Lower leg skin (tissue), 3 donors: ENCODE measurements around the gene EEFSEC.

ENCODE experiments used
- CTCF ChIP-seq, 3 donors: fragments of 450-650 bp; IDR thresholded peaks; one replicate each; pipeline ENCODE4 v1.5.1; 2016; ENCODE audit warnings: antibody characterized with exemption in 3 of 3, mild to moderate bottlenecking in 3 of 3, moderate library complexity in 2 of 3
- POLR2A ChIP-seq, 2 donors: fragments of 450-650 bp; IDR thresholded peaks; one replicate each; pipeline ENCODE4 v1.6.1; 2016 to 2017; ENCODE audit warnings: antibody characterized with exemption in 2 of 2, mild to moderate bottlenecking in 1 of 2, moderate library complexity in 1 of 2

GRCh38 chr3:128179484-128179819, 26.2 kb downstream of the EEFSEC start:
- TF ChIP-seq CTCF (IDR thresholded peaks at IDR 0.05) (no peak), POLR2A (IDR thresholded peaks at IDR 0.05) (no peak)
